NOMO-1 treated with dmso at 0.1 percent for 144 hours (cell line): ENCODE data around the gene STX7.

Experiments
- DNase-seq: peaks from one replicate; lab custom pipeline; 2025; ENCODE audit not compliant: unreplicated experiment; lab: John Stamatoyannopoulos, UW

Gene STX7

DNA sequence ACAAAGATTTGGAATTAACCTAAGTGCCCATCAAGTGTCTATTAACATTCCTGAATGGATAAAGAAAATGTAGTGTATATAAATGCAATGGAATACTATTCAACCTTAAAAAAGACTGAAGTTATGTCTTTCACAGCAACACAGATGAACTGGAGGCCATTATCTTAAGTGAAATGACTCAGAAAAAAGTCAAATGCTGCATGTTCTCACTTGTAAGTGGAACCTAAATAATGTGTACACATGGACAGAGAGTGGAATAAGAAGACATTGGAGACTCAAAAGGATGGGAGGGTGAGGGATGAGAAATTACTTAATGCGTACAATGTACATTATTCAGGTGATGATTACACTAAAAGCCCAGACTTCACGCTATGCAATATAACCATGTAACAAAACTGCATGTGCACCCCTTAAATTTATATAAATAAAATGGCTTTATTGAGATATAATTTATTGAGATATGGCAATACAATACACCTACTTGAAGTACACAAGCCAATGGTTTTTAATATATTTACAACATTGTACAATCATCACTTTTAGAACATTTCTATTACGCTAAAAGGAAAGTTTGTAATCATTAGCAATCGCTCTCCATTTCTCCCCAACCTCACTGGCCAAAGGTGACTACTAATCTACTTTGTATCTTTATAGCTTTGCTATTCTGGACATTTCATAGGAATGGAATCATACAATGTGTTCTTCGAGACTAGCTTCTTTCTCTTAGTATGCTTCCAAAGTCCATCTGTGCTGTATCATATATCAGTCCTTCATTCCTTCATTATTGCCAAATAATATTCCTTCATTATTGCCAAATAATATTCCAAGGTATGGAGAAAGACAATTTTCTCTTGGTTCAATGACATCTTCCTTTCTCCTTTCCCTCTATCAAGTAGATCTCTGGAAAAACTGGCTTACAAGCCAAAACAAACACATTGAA lies 5.8 kb downstream of the STX7 start:
- no peak for DNase-seq

- DNase-seq, result no peak
Measured at GRCh38 chr6:132506461-132506860, 6.5 kb downstream of the STX7 start.

DNA sequence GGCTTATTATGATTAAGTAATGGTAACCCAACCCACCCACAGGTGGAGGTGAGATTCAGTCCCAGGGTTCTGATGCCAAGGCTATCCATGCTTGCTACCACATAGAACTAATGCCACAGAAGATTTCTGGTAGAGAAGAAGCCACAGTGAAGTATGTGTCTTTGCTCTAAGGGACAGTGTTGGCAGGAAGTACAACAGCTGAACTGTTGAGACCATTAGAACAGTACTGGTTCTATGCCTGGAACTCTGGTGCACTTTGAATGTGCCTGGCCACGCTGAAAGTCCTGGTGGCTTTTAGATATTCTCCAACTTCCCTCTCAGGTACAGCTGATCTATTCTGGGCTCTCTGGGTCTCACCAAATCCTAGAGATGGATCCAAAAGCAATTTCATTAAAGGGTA lies 7.8 kb downstream of the STX7 start:
- no peak for DNase-seq

- no peak for DNase-seq
Measured at GRCh38 chr6:132504757-132505156, 8.2 kb downstream of the STX7 start.

DNA sequence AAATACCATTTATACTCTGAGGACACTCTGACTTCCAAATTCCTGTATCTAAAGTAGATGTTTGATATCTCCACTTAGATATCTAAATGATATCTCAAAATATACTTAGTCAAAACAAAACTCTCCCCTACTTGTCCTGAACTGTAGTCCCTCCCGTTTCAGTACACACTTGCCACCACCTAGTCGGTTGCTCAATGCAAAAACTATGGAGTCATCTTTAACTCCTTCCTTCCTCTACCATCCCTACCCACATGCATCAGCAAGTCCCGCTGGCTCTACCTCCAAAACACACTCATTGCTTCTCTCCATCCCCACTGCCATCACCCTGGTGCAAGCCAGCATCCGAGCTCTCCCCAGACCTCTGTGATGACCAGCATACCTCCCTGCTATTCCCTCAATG lies 13.2 kb downstream of the STX7 start:
- peak; percentile 8 for DNase-seq

GRCh38 chr6:132498638-132499037 lies 14.3 kb downstream of the STX7 start:
- no peak for DNase-seq

DNA sequence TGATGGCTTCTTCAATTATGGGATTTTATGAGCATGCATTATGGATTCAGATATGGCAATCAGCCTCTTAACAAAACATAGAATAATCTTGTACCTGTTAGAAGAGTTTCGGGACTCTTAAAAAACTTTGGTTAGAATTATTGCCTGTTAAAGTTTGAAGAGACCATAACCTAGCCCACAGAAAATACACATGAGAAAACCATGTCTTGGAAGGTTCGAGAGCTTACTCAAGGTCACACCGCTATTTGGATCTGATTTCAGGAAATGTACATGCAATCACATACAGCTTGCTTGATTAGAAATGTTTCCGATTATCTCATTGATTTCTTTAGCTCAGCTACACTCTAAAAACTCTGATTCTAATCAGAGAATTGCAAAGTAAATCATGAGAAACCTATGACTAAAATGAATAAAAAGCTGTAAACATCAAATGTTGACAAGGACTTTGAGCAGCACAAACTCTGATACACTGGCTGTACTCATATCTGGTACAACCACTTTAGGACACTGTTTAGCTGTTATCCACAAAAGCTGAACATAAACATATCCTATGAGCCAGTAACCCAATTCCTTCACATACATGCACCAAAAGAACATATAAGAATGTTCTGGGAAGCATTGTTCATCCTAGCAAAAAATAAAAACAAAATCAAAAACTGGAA lies 16.3 kb downstream of the STX7 start:
- DNase-seq, result no peak

DNA sequence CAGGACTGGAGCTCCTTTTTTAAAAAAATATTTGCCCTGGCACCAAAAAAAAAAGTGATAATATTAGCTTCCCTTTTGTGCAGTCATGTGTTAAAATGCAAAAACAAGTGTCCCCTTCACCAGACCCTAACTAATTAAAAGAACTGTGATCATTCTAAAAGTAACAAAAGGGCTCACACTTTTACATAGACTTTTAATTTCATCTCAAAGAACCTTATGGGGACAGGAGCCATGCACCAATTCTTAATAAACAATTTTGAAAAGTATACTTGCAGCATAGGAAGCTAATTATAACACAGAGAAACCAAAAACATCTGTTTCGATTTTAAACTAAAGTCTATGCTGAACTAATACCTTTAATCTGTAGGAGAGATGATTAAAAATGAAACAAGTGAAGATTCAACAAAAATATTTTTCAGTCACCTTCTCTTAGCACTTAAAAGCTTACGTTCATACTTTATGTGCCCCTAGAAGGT lies 17.3 kb downstream of the STX7 start:
- no peak for DNase-seq

GRCh38 chr6:132494954-132495353 lies 18.0 kb downstream of the STX7 start:
- DNase-seq, result no peak

DNA sequence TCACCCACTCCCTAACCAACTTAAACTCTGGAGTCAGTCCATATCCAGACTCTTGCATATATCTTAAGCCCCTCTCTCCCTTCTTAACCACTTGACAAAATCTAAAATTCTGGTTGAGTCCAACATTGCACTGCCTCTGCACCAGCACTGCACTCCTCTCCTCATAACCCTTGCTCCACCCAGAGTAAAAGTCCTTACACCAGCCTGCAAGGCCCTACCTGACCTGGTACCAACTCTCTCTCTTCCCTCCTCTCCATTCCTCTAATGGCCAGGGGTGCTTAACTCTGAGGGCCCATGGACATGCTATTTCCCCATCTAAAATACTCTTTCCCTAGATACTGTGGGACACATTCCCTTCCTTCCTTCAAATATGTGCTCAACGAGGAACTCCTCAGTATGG lies 21.0 kb downstream of the STX7 start:
- DNase-seq, result no peak

DNA sequence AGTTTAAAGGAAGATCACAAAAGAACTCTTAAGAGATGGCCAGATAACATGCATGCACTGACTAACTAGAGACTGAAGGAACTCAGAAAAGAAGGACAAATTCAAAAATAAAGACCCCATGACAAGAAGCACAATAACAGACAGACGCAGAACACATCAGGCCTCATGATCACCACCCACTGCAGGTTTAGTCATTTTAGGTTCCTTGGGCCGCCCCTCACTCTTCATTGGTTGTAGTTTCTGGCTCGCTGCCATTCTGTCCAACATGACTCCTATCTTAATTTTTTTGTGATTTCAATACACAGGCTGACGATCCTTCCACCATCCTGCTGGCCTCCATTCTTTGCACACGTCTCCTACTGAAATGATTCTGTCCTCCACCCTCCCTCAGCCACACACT lies 21.6 kb downstream of the STX7 start:
- no peak for DNase-seq

GRCh38 chr6:132490478-132491204 lies 22.3 kb downstream of the STX7 start:
- DNase-seq, result no peak

GRCh38 chr6:132490024-132490423 lies 22.9 kb downstream of the STX7 start:
- DNase-seq, result no peak

DNA sequence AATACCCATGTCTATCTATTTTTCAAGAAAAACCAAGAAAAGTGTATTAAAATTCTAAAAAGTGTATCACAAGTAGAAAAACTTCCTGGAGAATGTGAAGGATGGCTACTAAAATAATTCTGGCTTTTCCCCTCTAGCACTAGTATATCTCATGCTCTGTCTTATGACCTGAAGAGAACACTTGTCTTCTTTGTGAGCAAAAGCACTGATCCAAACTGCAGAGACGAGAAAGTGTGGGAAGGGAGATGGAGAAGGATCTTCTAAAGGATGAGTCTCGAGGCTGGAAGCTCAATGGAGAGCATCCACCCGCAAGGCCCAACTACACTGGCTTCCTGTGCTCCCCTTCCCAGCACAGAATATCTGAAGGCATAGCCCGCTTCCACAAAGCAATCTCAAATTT lies 23.5 kb downstream of the STX7 start:
- DNase-seq, result no peak

DNA sequence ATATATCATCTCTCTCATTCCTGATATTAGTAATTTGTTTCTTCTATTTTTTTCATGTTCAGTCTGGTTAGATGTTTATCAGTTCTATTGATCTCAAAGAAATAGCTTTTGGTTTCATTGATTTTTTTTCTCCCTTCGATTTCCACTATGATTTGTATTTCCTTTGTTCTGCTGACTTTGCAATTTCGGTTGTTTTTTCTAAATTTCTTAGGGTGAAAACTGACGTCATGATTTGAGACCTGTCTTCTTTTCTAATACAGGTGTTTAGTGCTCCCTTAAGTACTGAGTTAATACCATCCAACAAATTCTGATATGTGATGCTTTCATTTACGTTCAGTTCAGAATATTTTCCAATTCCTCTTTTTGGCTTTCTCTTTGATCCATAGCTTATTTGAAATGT lies 25.2 kb downstream of the STX7 start:
- no peak for DNase-seq

DNA sequence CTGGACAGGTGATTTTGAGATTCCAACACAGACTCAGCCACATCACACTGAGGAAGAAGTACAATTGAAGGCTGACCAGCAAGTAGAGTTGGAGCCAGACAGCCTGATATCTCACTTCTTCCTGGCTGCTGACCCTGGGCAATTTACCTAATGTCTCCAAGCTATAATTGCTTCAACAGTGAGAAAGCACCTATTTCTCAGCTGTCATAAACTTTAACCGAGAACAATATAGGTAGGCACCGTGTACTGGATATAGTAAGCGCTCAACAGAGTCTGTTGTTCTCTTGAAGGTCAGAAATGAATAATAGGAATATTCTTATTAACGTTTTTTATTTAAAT lies 28.3 kb downstream of the STX7 start:
- no peak for DNase-seq

- no peak for DNase-seq
Measured at GRCh38 chr6:132483779-132484679, 28.9 kb downstream of the STX7 start.

DNA sequence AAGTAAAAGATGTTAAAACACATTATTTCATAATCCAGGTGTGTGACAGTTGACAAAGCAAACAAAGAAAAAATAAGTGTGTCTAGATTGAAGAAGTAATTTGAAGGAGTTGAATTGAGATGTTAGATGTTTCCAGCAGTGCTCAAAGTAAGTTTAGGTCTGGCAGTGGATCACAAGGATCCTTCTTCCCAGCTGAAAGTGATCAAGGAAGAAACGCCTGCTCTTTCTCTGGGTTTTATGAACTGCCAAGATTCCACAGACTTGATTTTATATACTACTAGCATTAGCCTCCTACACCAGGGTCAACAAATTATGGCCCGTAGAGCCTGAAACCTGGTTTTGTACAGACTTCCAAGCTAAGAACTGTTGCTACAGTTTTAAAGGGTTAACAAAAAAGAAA lies 30.3 kb downstream of the STX7 start:
- DNase-seq, result no peak

- no peak for DNase-seq
Measured at GRCh38 chr6:132481189-132481588, 31.7 kb downstream of the STX7 start.

DNA sequence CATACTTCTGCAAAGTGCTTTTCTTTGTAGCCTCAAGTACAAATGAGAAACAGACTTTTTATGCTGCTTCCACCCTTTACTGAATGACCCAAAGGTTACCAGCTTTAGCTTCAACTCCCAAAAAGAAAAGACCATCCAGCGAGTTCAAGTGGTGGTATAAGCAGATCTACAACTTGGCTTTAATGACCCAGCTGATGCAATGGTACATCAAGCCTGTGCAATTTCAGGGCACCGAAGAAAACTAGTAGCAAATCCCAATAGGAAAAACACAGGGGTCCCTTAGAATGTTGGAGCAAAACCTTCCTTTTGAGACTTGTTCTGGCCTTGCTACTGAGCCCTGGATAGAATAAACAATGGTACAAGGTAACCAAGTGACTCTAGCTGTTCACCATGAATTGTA lies 33.8 kb downstream of the STX7 start:
- no peak for DNase-seq

DNA sequence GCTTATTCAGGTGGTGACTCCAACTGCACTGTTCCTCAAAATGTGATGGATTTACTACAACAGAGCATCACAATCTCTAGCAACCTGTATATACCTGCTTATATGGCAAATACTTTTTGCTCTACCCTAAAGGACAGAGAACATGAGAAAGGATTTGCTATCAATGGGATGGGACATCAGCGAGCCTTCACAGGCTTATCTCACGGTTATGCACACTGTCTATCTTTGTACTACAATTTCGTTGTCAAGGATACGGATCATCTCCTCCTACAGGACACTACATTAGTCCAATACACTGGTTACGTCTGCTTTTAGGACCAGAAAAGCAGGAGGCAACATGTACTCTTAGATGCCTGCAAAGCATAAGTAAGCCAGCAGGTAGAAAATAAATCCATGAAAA lies 34.2 kb downstream of the STX7 start:
- no peak for DNase-seq
